Measurements from ENCODE around the gene PTPRG.

Gene PTPRG

GRCh38 chr3:62236016-62236415 lies 674.6 kb downstream of the PTPRG start:
- no peak for ATAC-seq
- Mint-ChIP-seq H3K4me3 (no peak overlapping the region), H3K27ac (no peak overlapping the region), H3K4me1 (peaks cover 12% of the 10 kb centered on the region), H3K9me3 (no peaks in the 10 kb centered on the region), H3K27me3 (no peaks in the 10 kb centered on the region), H3K36me3 (no peaks in the 10 kb centered on the region)

GRCh38 chr3:62237286-62237948 lies 676.0 kb downstream of the PTPRG start:
- no peaks in the 10 kb centered on the region for H3K27me3 Mint-ChIP-seq
- no peaks in the 10 kb centered on the region for H3K36me3 Mint-ChIP-seq
- ATAC-seq = no peak
- no peak overlapping the region for H3K27ac Mint-ChIP-seq
- H3K4me1 Mint-ChIP-seq = peaks cover 12% of the 10 kb centered on the region
- no peaks in the 10 kb centered on the region for H3K9me3 Mint-ChIP-seq
- no peak overlapping the region for H3K4me3 Mint-ChIP-seq

- Mint-ChIP-seq H3K4me1 (peaks cover 12% of the 10 kb centered on the region), H3K36me3 (no peaks in the 10 kb centered on the region), H3K4me3 (no peak overlapping the region), H3K27me3 (no peaks in the 10 kb centered on the region), H3K27ac (no peak overlapping the region), H3K9me3 (no peaks in the 10 kb centered on the region)
- ATAC-seq = peak; percentile 43
Measured at GRCh38 chr3:62238003-62238402, 676.6 kb downstream of the PTPRG start.

GRCh38 chr3:62238431-62238830 lies 677.1 kb downstream of the PTPRG start:
- ATAC-seq = no peak
- Mint-ChIP-seq H3K4me1 (peaks cover 12% of the 10 kb centered on the region), H3K4me3 (no peak overlapping the region), H3K36me3 (no peaks in the 10 kb centered on the region), H3K9me3 (no peaks in the 10 kb centered on the region), H3K27ac (no peak overlapping the region), H3K27me3 (no peaks in the 10 kb centered on the region)

- H3K36me3 Mint-ChIP-seq = no peaks in the 10 kb centered on the region
- no peaks in the 10 kb centered on the region for H3K27me3 Mint-ChIP-seq
- H3K4me1 Mint-ChIP-seq = peaks cover 12% of the 10 kb centered on the region
- H3K9me3 Mint-ChIP-seq = no peaks in the 10 kb centered on the region
- H3K4me3 Mint-ChIP-seq = no peak overlapping the region
- H3K27ac Mint-ChIP-seq = no peak overlapping the region
- ATAC-seq = no peak
Measured at GRCh38 chr3:62241279-62241678, 679.9 kb downstream of the PTPRG start.

GRCh38 chr3:62242831-62243509 lies 681.6 kb downstream of the PTPRG start:
- no peak overlapping the region for H3K4me3 Mint-ChIP-seq
- ATAC-seq = no peak
- no peaks in the 10 kb centered on the region for H3K9me3 Mint-ChIP-seq
- no peaks in the 10 kb centered on the region for H3K36me3 Mint-ChIP-seq
- no peak overlapping the region for H3K27ac Mint-ChIP-seq
- peaks cover 10% of the 10 kb centered on the region for H3K4me1 Mint-ChIP-seq
- H3K27me3 Mint-ChIP-seq = no peaks in the 10 kb centered on the region

- Mint-ChIP-seq H3K4me3 (no peak overlapping the region), H3K27me3 (no peaks in the 10 kb centered on the region), H3K27ac (no peak overlapping the region), H3K4me1 (no peaks in the 10 kb centered on the region), H3K36me3 (no peaks in the 10 kb centered on the region), H3K9me3 (no peaks in the 10 kb centered on the region)
- no peak for ATAC-seq
Measured at GRCh38 chr3:62246094-62246493, 684.7 kb downstream of the PTPRG start.

- Mint-ChIP-seq H3K36me3 (no peaks in the 10 kb centered on the region), H3K9me3 (no peaks in the 10 kb centered on the region), H3K4me3 (no peak overlapping the region), H3K27me3 (no peaks in the 10 kb centered on the region), H3K4me1 (no peaks in the 10 kb centered on the region), H3K27ac (no peak overlapping the region)
- no peak for ATAC-seq
Measured at GRCh38 chr3:62246985-62247384, 685.6 kb downstream of the PTPRG start.

- Mint-ChIP-seq H3K27me3 (no peaks in the 10 kb centered on the region), H3K27ac (no peak overlapping the region), H3K4me3 (no peak overlapping the region), H3K9me3 (no peaks in the 10 kb centered on the region), H3K4me1 (no peaks in the 10 kb centered on the region), H3K36me3 (no peaks in the 10 kb centered on the region)
- no peak for ATAC-seq
Measured at GRCh38 chr3:62248734-62249483, 687.5 kb downstream of the PTPRG start.

GRCh38 chr3:62249484-62249776 lies 688.1 kb downstream of the PTPRG start:
- ATAC-seq = no peak
- Mint-ChIP-seq H3K4me3 (no peak overlapping the region), H3K27me3 (no peaks in the 10 kb centered on the region), H3K4me1 (no peaks in the 10 kb centered on the region), H3K36me3 (no peaks in the 10 kb centered on the region), H3K27ac (no peak overlapping the region), H3K9me3 (no peaks in the 10 kb centered on the region)

- Mint-ChIP-seq H3K27ac (no peak overlapping the region), H3K4me1 (no peaks in the 10 kb centered on the region), H3K9me3 (no peaks in the 10 kb centered on the region), H3K27me3 (no peaks in the 10 kb centered on the region), H3K4me3 (no peak overlapping the region), H3K36me3 (no peaks in the 10 kb centered on the region)
- ATAC-seq = no peak
Measured at GRCh38 chr3:62249855-62250543, 688.6 kb downstream of the PTPRG start.

- no peak for ATAC-seq
- no peaks in the 10 kb centered on the region for H3K27me3 Mint-ChIP-seq
- no peaks in the 10 kb centered on the region for H3K4me1 Mint-ChIP-seq
- no peak overlapping the region for H3K27ac Mint-ChIP-seq
- peaks cover 5% of the 10 kb centered on the region for H3K36me3 Mint-ChIP-seq
- no peak overlapping the region for H3K4me3 Mint-ChIP-seq
- H3K9me3 Mint-ChIP-seq = no peaks in the 10 kb centered on the region
Measured at GRCh38 chr3:62252438-62253157, 691.2 kb downstream of the PTPRG start.

- H3K36me3 Mint-ChIP-seq = peaks cover 5% of the 10 kb centered on the region
- H3K27ac Mint-ChIP-seq = no peak overlapping the region
- no peak for ATAC-seq
- no peak overlapping the region for H3K4me3 Mint-ChIP-seq
- no peaks in the 10 kb centered on the region for H3K9me3 Mint-ChIP-seq
- no peaks in the 10 kb centered on the region for H3K27me3 Mint-ChIP-seq
- H3K4me1 Mint-ChIP-seq = no peaks in the 10 kb centered on the region
Measured at GRCh38 chr3:62253971-62254370, 692.6 kb downstream of the PTPRG start.

- Mint-ChIP-seq H3K4me1 (no peaks in the 10 kb centered on the region), H3K9me3 (no peaks in the 10 kb centered on the region), H3K36me3 (peaks cover 5% of the 10 kb centered on the region), H3K4me3 (no peak overlapping the region), H3K27me3 (no peaks in the 10 kb centered on the region), H3K27ac (no peak overlapping the region)
- ATAC-seq = no peak
Measured at GRCh38 chr3:62255758-62256157, 694.4 kb downstream of the PTPRG start.

GRCh38 chr3:62259924-62260323 lies 698.6 kb downstream of the PTPRG start:
- ATAC-seq = no peak
- Mint-ChIP-seq H3K4me3 (no peak overlapping the region), H3K36me3 (peaks cover 5% of the 10 kb centered on the region), H3K27ac (no peak overlapping the region), H3K4me1 (no peaks in the 10 kb centered on the region), H3K9me3 (no peaks in the 10 kb centered on the region), H3K27me3 (no peaks in the 10 kb centered on the region)
